HepG2 (cell line): ENCODE results near the gene CBL.

ENCODE experiments used
- ARNT ChIP-seq: fragments of 450-650 bp; IDR thresholded peaks from 2 replicates; pipeline ENCODE4 v1.6.1; 2017
- CEBPB ChIP-seq: IDR thresholded peaks from 2 replicates; pipeline ENCODE4 v1.6.1; 2011; ENCODE audit warnings: low read depth, low read length, improper control_type of control experiment, borderline replicate concordance
- CTCF ChIP-seq: sonication (generic); formaldehyde crosslinking; IDR thresholded peaks from 2 replicates; pipeline ENCODE4 v1.5.0; 2020; ENCODE audit warnings: mild to moderate bottlenecking, missing genetic modification reagents, moderate library complexity
- ETV6 ChIP-seq: sonication (generic); formaldehyde crosslinking; conservative IDR thresholded peaks from 2 replicates; pipeline ENCODE4 v1.4.0; 2020; ENCODE audit warnings: missing genetic modification reagents
- FOSL1 ChIP-seq: sonication (generic); formaldehyde crosslinking; IDR thresholded peaks from 2 replicates; pipeline ENCODE4 v1.9.0; 2021; ENCODE audit warnings: missing genetic modification reagents, borderline replicate concordance
- HCFC1 ChIP-seq: fragments of 150-350 bp; IDR thresholded peaks from 2 replicates; pipeline ENCODE4 v1.6.1; 2014; ENCODE audit warnings: low read depth, low read length
- NFRKB ChIP-seq: fragments of 450-650 bp; IDR thresholded peaks from 2 replicates; pipeline ENCODE4 v1.6.1; 2017
- TBP ChIP-seq: sonication (generic); formaldehyde crosslinking; IDR thresholded peaks from 2 replicates; pipeline ENCODE4 v1.5.0; 2020; ENCODE audit warnings: missing genetic modification reagents
- ZBTB34 ChIP-seq: sonication (generic); formaldehyde crosslinking; IDR thresholded peaks from 2 replicates; pipeline ENCODE4 v1.8.0; 2022; ENCODE audit warnings: mild to moderate bottlenecking, missing genetic modification reagents
- ZC3H4 ChIP-seq: sonication (generic); formaldehyde crosslinking; IDR thresholded peaks from 2 replicates; pipeline ENCODE4 v1.4.0; 2020; ENCODE audit warnings: missing genetic modification reagents, borderline replicate concordance
- ZNF274 ChIP-seq: sonication (generic); formaldehyde crosslinking; IDR thresholded peaks from 2 replicates; pipeline ENCODE4 v1.5.1; 2020; ENCODE audit warnings: mild to moderate bottlenecking, missing genetic modification reagents
- ZNF674 ChIP-seq: sonication (generic); formaldehyde crosslinking; IDR thresholded peaks from 2 replicates; pipeline ENCODE4 v1.5.0; 2020; ENCODE audit warnings: low read depth, mild to moderate bottlenecking, missing genetic modification reagents
- ZSCAN22 ChIP-seq: sonication (generic); formaldehyde crosslinking; IDR thresholded peaks from 2 replicates; pipeline ENCODE4 v1.4.0; 2020; ENCODE audit warnings: mild to moderate bottlenecking, missing genetic modification reagents
- ZSCAN31 ChIP-seq: sonication (generic); formaldehyde crosslinking; IDR thresholded peaks from 2 replicates; pipeline ENCODE4 v1.5.0; 2020; ENCODE audit warnings: low read depth, mild to moderate bottlenecking, missing genetic modification reagents

GRCh38 chr11:119195680-119196079, 10.5 kb upstream of the CBL start:
- TF ChIP-seq NFRKB: no peak
- no peak for TF ChIP-seq ZC3H4
- TF ChIP-seq CEBPB: no peak
- TF ChIP-seq ZNF274 (CRISPR knock-in tag): no peak
- TF ChIP-seq TBP (CRISPR knock-in tag): no peak
- TF ChIP-seq CTCF (CRISPR knock-in tag): no peak
- TF ChIP-seq ZSCAN22 (CRISPR knock-in tag): no peak
- TF ChIP-seq ZNF674 (CRISPR knock-in tag): no peak
- no peak for TF ChIP-seq ZBTB34
- TF ChIP-seq ETV6 (CRISPR knock-in tag): no peak
- TF ChIP-seq HCFC1: no peak
- no peak for TF ChIP-seq ZSCAN31
- TF ChIP-seq ARNT: no peak
- TF ChIP-seq FOSL1: no peak
